22Rv1 (cell line): Measurements from ENCODE around the gene HEXD.

Experiments
- ZFX ChIP-seq: fragments of 450-650 bp; IDR thresholded peaks from 2 replicates; pipeline ENCODE4 v1.6.1; 2017; ENCODE audit warnings: antibody characterized with exemption, borderline replicate concordance
- TF ChIP-seq, protein P1 (sequence below): fragments of 450-650 bp; IDR thresholded peaks from 2 replicates; pipeline ENCODE4 v1.5.1; 2017; ENCODE audit warnings: mild to moderate bottlenecking

DNA sequence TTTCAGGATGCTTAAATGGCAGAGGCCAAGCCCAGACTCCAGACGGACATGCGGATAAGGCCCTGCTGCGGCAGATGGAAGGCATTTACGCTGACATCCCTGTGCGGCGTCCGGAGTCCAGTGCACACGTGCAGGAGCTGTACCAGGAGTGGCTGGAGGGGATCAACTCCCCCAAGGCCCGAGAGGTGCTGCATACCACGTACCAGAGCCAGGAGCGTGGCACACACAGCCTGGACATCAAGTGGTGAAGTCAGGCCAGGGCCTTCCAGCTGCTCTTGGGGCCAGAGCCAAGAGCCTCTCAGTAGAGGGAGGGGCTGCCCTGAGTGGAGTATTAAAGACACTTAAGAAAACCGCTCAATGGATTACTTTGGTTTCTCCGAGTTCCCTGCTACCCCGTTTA is 69.8 kb downstream of the HEXD start:
- TF ChIP-seq, protein P1, sequence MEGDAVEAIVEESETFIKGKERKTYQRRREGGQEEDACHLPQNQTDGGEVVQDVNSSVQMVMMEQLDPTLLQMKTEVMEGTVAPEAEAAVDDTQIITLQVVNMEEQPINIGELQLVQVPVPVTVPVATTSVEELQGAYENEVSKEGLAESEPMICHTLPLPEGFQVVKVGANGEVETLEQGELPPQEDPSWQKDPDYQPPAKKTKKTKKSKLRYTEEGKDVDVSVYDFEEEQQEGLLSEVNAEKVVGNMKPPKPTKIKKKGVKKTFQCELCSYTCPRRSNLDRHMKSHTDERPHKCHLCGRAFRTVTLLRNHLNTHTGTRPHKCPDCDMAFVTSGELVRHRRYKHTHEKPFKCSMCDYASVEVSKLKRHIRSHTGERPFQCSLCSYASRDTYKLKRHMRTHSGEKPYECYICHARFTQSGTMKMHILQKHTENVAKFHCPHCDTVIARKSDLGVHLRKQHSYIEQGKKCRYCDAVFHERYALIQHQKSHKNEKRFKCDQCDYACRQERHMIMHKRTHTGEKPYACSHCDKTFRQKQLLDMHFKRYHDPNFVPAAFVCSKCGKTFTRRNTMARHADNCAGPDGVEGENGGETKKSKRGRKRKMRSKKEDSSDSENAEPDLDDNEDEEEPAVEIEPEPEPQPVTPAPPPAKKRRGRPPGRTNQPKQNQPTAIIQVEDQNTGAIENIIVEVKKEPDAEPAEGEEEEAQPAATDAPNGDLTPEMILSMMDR, result no peak
- TF ChIP-seq ZFX, result no peak
